Measurements from ENCODE around the gene RTBDN. TPM values are rescaled to one million over a fixed set of nuclear protein-coding genes. Genes with fewer than 3 reads are reported as not detected.

RTBDN gene
- polyA plus RNA-seq, 1 of the 3 experiments (the other 2 are of a cell fraction): 0.72 TPM

DNA sequence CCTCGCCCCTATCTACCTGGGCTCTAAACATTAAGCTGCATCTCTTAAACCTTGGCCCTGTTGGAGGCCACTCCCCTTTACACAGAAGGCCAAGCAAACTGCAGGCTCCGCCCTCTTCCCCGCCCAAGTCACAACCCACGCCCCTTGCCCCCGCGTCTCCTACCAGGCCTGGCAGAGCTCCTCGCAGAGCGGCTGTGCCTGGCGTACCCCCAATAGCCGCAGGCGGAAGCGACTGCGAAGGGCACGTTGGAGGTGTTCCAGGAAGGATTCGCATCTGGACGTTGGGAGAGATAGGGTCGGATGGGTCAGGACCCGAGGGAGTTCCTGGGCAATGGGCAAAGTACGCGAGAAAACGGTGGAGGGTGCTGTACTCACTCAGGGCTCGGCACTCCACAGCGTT, 5.9 kb downstream of the RTBDN start:
- CTCF ChIA-PET: interaction anchor here (0.7 to 5.4 kb wide), 8 partner anchors 10 to 137 kb away, joined by 3 to 48 read pairs (median 8); partner anchors contain the start of gene MAST1
- H3K4me1 ChIP-seq (ENCODE audit: control insufficient read depth in 1 of 2, insufficient read depth in 2 of 2, low read depth in 1 of 2, low read length in 1 of 2): peaks cover 5 to 21% of the 10 kb centered on the region in 2 experiments; a peak in 2 of 4 replicates
- WGBS (ENCODE audit: low lambda C conversion rate): 11% methylated on average over 21 of the region's 23 CpGs
- H3K27me3 ChIP-seq (ENCODE audit: insufficient read depth): no peaks in the 10 kb centered on the region
- H4K20me1 ChIP-seq (ENCODE audit: insufficient read depth): no peaks in the 10 kb centered on the region
- DNase-seq: peak; percentile 92
- POLR2A ChIA-PET: interaction anchor here (0.6 to 1.4 kb wide), 8 partner anchors 9 to 106 kb away, joined by 3 to 5 read pairs (median 4); partner anchors contain the start of genes JUNB and RNASEH2A
- 0 out of 4 replicates have a peak overlapping the region, but pooled peaks of 1 of the 2 experiments have one; percentile 9 for H3K4me3 ChIP-seq (ENCODE audit: low read depth in 2 of 2, low read length in 1 of 2)
- no peaks in the 10 kb centered on the region for H3K9me2 ChIP-seq
- no peaks in the 10 kb centered on the region for H3K36me3 ChIP-seq (replicated peaks in 1 of 2; ENCODE audit: control insufficient read depth in 1 of 2, insufficient read depth in 2 of 2, low read length in 1 of 2)
- peak overlapping the region in 1 of 2 experiments; percentile 72; a peak in 2 of 4 replicates for H3K27ac ChIP-seq (ENCODE audit: low read depth in 2 of 2, low read length in 1 of 2)
- peaks cover 6% of the 10 kb centered on the region for H3F3A ChIP-seq (replicated peaks; ENCODE audit: insufficient read depth)
- H3K79me2 ChIP-seq (ENCODE audit: insufficient read depth): no peaks in the 10 kb centered on the region
- H3K4me2 ChIP-seq: peak overlapping the region; percentile 43
- no peak overlapping the region for H2AFZ ChIP-seq (ENCODE audit: low read depth)
- no peak overlapping the region for H3K9ac ChIP-seq
- H3K9me3 ChIP-seq: no peaks in the 10 kb centered on the region
- TF ChIP-seq GABPA (IDR thresholded peaks at IDR 0.05; ENCODE audit: low read depth): no peak
- TF ChIP-seq NFIC (IDR thresholded peaks at IDR 0.05; ENCODE audit: borderline replicate concordance): 0 out of 2 replicates have a peak, but pooled peaks have one; percentile 11
- no peak for TF ChIP-seq ELF1 (IDR thresholded peaks at IDR 0.05)
- no peak for TF ChIP-seq MEF2A (IDR thresholded peaks at IDR 0.05; ENCODE audit: borderline replicate concordance, low read depth)
- peak; percentile 87 for TF ChIP-seq GATA2 (CRISPR knock-in tag; IDR thresholded peaks at IDR 0.05)
- TF ChIP-seq TCF12 (IDR thresholded peaks at IDR 0.05): no peak
- peak; percentile 90 for TF ChIP-seq RCOR1 (IDR thresholded peaks at IDR 0.05; ENCODE audit: low read length)
- TF ChIP-seq, protein P1, sequence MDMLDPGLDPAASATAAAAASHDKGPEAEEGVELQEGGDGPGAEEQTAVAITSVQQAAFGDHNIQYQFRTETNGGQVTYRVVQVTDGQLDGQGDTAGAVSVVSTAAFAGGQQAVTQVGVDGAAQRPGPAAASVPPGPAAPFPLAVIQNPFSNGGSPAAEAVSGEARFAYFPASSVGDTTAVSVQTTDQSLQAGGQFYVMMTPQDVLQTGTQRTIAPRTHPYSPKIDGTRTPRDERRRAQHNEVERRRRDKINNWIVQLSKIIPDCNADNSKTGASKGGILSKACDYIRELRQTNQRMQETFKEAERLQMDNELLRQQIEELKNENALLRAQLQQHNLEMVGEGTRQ (IDR thresholded peaks at IDR 0.05; ENCODE audit: borderline replicate concordance, low read depth, low read length): no peak
- no peak for TF ChIP-seq FOXM1 (IDR thresholded peaks at IDR 0.05; ENCODE audit: low read depth)
- no peak for TF ChIP-seq RXRA (IDR thresholded peaks at IDR 0.05; ENCODE audit: borderline replicate concordance, low read depth)
- TF ChIP-seq JUND (IDR thresholded peaks at IDR 0.05): no peak
- no peak for TF ChIP-seq YY1 (IDR thresholded peaks at IDR 0.05; ENCODE audit: low read depth)
- peak; percentile 70; the same call in 1 of the 2 replicates for TF ChIP-seq FOXJ3 (CRISPR knock-in tag; IDR thresholded peaks at IDR 0.05)
- TF ChIP-seq CHD2 (IDR thresholded peaks at IDR 0.05; ENCODE audit: low read length, partially characterized antibody): peak; percentile 84
- TF ChIP-seq, protein P2, sequence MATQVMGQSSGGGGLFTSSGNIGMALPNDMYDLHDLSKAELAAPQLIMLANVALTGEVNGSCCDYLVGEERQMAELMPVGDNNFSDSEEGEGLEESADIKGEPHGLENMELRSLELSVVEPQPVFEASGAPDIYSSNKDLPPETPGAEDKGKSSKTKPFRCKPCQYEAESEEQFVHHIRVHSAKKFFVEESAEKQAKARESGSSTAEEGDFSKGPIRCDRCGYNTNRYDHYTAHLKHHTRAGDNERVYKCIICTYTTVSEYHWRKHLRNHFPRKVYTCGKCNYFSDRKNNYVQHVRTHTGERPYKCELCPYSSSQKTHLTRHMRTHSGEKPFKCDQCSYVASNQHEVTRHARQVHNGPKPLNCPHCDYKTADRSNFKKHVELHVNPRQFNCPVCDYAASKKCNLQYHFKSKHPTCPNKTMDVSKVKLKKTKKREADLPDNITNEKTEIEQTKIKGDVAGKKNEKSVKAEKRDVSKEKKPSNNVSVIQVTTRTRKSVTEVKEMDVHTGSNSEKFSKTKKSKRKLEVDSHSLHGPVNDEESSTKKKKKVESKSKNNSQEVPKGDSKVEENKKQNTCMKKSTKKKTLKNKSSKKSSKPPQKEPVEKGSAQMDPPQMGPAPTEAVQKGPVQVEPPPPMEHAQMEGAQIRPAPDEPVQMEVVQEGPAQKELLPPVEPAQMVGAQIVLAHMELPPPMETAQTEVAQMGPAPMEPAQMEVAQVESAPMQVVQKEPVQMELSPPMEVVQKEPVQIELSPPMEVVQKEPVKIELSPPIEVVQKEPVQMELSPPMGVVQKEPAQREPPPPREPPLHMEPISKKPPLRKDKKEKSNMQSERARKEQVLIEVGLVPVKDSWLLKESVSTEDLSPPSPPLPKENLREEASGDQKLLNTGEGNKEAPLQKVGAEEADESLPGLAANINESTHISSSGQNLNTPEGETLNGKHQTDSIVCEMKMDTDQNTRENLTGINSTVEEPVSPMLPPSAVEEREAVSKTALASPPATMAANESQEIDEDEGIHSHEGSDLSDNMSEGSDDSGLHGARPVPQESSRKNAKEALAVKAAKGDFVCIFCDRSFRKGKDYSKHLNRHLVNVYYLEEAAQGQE (IDR thresholded peaks at IDR 0.05; ENCODE audit: low read depth, low read length): no peak
- TF ChIP-seq TAF1 (IDR thresholded peaks at IDR 0.05; ENCODE audit: borderline replicate concordance, low read depth, low read length): no peak
- TF ChIP-seq RAD21 (IDR thresholded peaks at IDR 0.05; ENCODE audit: low read length): peak; percentile 29
- no peak for TF ChIP-seq FOSL2 (IDR thresholded peaks at IDR 0.05; ENCODE audit: borderline replicate concordance, low read depth)
- no peak for TF ChIP-seq SMC3 (IDR thresholded peaks at IDR 0.05; ENCODE audit: low read depth, low read length)
- TF ChIP-seq, protein P3, sequence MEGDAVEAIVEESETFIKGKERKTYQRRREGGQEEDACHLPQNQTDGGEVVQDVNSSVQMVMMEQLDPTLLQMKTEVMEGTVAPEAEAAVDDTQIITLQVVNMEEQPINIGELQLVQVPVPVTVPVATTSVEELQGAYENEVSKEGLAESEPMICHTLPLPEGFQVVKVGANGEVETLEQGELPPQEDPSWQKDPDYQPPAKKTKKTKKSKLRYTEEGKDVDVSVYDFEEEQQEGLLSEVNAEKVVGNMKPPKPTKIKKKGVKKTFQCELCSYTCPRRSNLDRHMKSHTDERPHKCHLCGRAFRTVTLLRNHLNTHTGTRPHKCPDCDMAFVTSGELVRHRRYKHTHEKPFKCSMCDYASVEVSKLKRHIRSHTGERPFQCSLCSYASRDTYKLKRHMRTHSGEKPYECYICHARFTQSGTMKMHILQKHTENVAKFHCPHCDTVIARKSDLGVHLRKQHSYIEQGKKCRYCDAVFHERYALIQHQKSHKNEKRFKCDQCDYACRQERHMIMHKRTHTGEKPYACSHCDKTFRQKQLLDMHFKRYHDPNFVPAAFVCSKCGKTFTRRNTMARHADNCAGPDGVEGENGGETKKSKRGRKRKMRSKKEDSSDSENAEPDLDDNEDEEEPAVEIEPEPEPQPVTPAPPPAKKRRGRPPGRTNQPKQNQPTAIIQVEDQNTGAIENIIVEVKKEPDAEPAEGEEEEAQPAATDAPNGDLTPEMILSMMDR (IDR thresholded peaks at IDR 0.05): no peak
- TF ChIP-seq, protein P4, sequence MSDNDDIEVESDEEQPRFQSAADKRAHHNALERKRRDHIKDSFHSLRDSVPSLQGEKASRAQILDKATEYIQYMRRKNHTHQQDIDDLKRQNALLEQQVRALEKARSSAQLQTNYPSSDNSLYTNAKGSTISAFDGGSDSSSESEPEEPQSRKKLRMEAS (IDR thresholded peaks at IDR 0.05; ENCODE audit: low read depth): no peak
- no peak for TF ChIP-seq POLR2AphosphoS5 (IDR thresholded peaks at IDR 0.05; ENCODE audit: low read depth, low read length)
- TF ChIP-seq EP300 (IDR thresholded peaks at IDR 0.05; ENCODE audit: borderline replicate concordance in 1 of 2, low read depth in 1 of 2, low read length in 1 of 2): peak in 1 of 2 experiments; percentile 80; a peak in 2 of 4 replicates
- TF ChIP-seq, protein P5, sequence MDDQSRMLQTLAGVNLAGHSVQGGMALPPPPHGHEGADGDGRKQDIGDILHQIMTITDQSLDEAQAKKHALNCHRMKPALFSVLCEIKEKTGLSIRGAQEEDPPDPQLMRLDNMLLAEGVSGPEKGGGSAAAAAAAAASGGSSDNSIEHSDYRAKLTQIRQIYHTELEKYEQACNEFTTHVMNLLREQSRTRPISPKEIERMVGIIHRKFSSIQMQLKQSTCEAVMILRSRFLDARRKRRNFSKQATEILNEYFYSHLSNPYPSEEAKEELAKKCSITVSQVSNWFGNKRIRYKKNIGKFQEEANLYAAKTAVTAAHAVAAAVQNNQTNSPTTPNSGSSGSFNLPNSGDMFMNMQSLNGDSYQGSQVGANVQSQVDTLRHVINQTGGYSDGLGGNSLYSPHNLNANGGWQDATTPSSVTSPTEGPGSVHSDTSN (IDR thresholded peaks at IDR 0.05): no peak
- TF ChIP-seq NRF1 (IDR thresholded peaks at IDR 0.05; ENCODE audit: low read depth, low read length): no peak
- no peak for TF ChIP-seq SIN3A (IDR thresholded peaks at IDR 0.05; ENCODE audit: borderline replicate concordance, low read depth, low read length)
- TF ChIP-seq, protein P6, sequence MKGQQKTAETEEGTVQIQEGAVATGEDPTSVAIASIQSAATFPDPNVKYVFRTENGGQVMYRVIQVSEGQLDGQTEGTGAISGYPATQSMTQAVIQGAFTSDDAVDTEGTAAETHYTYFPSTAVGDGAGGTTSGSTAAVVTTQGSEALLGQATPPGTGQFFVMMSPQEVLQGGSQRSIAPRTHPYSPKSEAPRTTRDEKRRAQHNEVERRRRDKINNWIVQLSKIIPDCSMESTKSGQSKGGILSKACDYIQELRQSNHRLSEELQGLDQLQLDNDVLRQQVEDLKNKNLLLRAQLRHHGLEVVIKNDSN (IDR thresholded peaks at IDR 0.05; ENCODE audit: borderline replicate concordance, low read depth): no peak

All from SK-N-SH (cell line).